Retina (tissue), 1 donor: ENCODE results near the gene DNAH11.

ENCODE experiments used
- DNase-seq: peaks from one replicate; pipeline ENCODE4 v3.0.0-alpha.2; 2016

Gene DNAH11

GRCh38 chr7:21942955-21943354, 400.1 kb downstream of the DNAH11 start:
- DNase-seq = peak; percentile 74

DNA sequence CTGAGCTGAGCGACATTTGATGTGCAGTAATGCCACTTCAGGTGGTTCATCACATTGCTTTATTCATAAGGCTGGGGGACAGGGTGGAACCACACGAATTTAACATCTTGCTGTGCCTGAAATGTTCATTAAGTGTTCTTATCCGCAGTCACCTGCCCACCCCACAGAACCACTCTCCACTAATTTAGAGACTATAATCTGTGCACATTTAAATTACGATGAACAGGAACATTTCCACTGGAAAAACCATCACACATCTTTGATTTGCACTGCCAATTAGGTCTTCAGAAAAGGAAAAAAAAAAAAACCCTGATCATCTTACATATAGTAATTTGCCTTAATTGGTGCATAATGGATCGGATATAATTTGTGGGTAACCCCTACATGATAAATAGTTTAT, 400.6 kb downstream of the DNAH11 start:
- no peak for DNase-seq

- DNase-seq = peak; percentile 65
Measured at GRCh38 chr7:21944616-21945453, 402.0 kb downstream of the DNAH11 start.

DNA sequence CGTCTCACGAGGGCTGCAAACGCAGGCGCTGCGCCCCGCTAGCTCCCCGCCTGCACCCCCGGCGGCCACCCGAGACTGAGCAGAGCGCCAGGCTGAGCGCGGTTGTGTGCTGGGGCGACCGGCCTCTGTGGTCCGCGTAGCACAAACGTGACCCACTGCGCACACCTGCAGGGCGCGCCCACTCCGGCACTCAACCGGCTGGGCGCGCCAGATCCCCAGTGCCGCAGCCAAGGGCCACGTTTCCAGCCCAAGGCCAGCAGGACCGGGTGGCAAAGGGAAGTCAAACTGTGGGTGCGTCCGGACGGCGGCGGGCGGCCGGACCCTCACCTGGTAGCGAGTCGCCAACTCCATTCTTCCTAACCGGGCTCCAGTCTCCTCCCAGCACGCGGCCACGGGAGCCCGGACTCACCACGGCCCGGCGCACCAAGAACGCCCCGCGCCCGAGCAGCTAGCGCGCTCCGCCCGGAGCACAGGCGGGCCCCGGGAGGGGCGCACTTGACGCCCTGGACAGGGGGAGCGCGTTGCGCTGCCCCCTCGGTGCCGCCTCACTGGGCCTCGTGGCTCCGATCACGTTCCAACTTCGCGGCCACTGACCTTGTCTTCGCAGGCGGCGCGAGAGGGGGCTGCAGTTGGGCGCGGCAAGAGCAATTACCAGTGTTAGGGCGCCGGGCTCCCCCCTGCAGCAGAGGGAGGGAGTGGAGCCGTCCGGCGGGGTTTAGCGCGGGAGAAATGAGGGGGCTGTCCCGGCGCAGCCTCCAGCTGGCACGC, 402.8 kb downstream of the DNAH11 start, which contains the start of gene CDCA7L:
TSS of gene CDCA7L (minus strand) at position 446 of the 768 bp plus-strand sequence. CDS start at position 351, 95 bp downstream.
- peak; percentile 97 for DNase-seq

DNA sequence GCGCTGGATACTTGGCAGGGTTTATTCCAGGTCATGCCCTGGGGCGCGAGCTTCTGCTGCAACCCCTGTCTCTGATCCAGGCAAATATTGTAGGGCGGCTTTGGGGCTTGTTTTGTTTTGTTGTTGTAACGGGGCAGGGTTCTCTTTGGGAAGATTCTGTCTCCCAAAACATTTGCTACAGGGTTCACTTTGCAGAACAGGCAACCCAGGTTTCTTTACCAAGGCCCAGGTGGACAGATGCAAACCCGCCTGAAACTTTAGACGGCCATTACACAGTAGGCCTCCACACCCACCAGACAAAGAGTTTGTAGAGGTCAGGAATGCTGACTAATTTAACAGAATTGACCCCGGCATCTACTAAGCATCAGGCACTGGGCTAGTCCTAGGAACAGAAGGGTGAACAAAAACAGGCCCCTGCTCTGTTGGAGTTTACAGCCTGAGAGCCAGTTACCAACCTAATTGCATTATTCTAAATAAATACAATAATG, 403.4 kb downstream of the DNAH11 start:
- DNase-seq = no peak

DNA sequence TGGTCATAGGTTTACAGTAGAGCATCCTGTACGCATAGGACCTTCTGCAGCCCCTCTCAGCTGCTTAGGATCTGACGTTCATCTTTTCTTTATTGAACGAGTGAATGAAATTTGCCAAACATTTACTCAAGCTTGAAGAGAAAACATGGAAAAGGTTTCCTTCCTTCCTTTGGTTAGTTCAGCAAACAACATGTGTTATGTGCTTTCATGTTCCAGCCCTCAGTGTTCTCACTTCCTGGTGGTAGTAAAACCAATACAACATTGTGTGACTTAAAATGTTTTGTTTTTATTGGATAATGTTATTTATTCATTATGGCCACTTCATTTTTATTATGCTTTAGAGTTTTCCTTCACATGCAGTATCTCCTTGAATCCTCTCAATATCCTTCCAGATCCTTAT, 404.2 kb downstream of the DNAH11 start:
- DNase-seq = no peak

DNA sequence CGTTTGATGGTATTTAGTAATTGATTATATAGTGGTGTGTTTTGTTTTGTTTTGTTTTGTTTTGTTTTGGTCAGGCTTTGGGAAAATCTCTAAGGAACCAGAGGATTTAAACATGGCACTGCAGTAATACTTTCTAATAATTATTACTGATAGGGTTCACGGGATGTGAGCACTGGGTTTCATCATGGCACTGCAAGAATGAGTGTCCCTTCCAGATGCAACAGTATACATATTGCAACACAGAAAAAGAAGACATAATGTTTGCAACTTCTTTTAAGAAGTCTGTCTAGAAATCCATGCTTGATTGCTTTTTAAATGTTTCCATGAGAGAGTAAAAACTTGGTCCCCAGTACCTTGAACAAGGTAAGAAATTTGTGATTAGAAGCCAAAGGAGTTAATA, 405.1 kb downstream of the DNAH11 start:
- DNase-seq = no peak

DNA sequence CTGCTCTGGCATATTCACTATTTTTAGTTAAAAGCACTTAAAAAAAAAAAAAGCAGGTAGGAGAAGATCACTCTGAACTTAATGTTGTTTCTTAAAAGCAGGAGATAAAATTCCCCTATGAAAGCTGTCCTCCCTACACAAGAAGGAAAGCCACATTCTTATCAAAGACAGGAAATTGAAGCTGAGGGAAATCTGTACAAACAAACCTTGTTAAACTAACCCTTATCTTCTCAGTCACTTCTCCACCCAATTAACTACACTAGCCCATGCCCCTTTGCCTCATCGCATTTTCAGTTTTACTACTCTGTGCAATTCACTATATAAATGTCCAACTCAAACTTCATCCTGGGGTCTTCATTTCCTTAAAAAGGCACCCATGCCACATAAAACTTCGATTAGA, 405.5 kb downstream of the DNAH11 start:
- DNase-seq = no peak

DNA sequence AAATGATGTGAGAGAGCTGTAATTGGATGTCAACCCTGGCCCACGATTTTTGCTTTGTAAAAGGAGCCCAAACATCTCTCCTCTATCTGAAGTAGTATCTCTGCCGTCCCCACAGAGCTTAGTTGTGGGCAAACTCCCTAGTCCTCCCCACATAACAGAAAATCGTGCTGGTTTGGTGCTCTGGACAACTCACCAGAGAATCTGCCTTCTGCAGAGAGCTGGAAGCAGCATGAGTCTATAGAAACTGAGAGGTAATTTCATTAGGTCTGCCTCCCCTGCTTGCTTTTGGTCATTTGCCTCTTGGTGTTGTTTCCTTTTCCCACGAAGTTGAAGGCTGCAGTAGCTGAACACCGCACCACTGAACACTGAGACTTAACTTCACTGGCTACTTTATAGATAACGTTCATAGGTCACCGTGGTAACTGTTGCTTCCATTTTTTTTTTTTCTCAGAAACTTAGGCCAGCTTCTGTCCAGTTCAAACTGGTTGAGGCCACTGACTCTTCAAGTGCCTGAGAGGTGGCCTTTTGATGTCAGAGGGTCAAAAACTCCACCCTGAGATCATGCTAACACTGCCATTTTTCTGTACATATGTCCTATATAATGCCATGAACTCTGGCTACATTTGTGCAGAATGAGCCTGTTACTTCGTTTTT, 406.2 kb downstream of the DNAH11 start:
- DNase-seq = no peak
